ENCODE measurements around the gene KCNT1.

Gene KCNT1

DNA sequence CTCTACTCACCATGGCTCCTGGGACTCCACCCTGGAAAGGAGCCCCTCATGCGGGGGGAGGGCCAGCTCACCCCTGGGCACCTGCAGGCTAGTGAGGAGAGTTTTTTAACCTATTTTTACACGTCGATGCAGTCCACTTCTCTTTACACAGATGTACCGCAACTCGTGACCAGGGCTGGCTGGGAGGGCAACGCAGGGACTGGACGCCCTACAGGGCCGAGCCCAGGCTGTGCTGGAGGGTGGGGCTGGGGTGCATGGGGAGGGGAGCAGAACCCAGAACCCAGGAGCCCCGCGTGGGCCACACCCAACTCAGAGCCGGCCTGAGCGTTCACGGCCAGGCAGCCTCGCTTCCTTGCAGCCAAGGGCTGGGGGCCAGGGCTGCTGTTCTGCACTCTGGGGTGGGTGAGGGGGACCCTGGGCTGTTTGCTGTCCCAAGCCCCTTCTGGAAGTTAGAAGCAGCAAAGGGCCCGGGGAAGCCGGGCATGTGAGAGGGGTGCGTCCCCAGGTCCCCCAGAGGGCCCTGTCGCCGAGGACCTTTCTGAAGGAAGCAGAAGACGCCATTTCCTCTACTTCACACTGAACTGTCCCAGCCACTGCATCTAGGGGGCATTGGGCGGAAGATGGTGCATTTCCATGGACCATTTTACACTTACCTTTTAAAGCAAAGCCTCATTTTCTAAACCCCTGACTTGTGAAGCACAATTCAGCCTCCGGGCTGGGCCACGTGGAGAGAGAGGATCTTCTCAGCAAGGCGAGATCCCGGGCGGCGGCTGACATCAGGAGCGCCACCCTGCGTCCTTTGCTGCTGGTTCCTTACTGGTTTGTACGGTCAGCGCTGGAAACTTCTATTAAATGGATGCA is 90.5 kb downstream of the KCNT1 start:
- TF ChIP-seq, protein P1, sequence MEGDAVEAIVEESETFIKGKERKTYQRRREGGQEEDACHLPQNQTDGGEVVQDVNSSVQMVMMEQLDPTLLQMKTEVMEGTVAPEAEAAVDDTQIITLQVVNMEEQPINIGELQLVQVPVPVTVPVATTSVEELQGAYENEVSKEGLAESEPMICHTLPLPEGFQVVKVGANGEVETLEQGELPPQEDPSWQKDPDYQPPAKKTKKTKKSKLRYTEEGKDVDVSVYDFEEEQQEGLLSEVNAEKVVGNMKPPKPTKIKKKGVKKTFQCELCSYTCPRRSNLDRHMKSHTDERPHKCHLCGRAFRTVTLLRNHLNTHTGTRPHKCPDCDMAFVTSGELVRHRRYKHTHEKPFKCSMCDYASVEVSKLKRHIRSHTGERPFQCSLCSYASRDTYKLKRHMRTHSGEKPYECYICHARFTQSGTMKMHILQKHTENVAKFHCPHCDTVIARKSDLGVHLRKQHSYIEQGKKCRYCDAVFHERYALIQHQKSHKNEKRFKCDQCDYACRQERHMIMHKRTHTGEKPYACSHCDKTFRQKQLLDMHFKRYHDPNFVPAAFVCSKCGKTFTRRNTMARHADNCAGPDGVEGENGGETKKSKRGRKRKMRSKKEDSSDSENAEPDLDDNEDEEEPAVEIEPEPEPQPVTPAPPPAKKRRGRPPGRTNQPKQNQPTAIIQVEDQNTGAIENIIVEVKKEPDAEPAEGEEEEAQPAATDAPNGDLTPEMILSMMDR (IDR thresholded peaks at IDR 0.05) = peak; percentile 14; the same call in 1 of the 2 replicates

DNA sequence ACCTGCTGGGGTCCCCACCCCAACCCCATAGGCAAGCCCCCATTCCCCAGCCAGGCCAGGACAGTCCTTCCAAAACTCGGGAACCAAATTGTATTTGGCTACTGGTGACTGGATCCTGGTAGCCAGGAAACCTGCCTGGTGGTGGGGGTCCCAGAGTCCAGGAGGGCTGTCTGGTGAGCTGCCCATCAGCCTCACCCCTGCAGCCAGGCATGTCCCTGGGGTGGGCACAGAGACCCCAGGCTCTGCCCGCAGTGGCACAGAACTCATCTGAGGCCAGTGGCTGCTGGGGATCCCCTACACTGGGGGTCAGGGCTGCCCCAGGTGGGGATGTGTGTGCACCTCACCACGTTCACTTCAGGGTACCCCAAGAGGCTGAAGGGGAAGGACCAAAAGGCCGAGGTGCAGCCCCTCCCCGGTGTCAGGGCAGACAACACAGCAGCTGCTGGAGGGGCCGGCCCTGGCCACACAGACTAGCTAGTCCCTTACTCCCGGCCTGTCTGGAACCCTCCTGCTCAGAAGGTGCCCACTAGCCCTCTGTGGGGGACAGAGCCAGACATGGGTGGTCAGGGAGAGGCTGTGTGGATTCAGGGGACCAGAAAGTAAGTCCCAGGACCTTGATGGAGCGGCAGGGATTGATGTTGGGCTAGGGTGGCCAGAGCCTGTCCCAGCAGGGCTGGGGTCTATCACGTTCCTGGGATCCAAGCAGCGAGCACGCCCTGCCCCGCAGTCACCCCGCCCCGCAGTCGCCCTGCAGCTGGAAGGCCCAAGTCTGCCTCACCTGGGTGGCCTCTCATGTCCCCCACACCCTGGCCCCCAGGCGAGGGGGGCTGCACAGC is 91.5 kb downstream of the KCNT1 start:
- TF ChIP-seq, protein P1 (IDR thresholded peaks at IDR 0.05) = no peak

DNA sequence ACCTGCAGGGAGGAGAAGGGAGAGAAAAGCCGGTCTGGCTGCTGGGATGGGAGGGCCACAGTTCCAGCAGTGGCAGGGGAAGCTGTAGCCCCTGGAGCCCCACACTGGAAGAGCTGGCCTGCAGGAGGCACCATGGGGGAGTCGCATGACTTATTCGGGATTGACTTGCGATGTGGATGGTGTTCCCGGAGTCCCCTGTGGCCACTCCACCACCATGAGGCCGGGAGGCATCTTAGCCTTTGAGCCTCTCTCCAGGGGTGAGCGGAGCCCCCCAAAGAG is 92.0 kb downstream of the KCNT1 start:
- TF ChIP-seq, protein P1 (IDR thresholded peaks at IDR 0.05) = no peak

DNA sequence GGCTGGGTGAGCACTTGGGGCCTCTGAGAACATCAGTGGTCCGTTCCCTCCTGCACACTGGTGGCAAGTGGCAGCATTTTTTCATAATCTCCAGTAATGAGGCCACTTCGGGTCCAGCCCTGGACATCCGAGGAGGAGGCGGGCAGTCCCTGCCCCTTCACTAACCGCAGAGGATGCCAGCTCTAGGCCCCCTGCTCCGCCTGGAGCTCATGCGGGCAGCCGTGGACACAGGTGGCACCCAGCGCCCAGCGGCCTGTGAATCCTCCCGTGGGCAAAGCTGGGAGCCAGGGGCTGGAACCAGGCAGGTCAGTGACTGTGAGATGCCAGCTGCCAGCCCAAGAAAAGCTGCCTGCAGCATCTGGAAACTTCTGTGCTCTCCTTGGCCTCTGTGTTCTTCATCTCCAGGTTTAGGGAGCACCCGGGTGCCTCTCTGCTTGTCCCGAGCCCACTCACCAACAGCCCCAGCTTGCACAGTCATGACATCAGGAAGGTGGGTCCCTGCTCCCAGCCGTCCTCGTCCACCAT is 92.4 kb downstream of the KCNT1 start:
- TF ChIP-seq, protein P1 (IDR thresholded peaks at IDR 0.05) = no peak

DNA sequence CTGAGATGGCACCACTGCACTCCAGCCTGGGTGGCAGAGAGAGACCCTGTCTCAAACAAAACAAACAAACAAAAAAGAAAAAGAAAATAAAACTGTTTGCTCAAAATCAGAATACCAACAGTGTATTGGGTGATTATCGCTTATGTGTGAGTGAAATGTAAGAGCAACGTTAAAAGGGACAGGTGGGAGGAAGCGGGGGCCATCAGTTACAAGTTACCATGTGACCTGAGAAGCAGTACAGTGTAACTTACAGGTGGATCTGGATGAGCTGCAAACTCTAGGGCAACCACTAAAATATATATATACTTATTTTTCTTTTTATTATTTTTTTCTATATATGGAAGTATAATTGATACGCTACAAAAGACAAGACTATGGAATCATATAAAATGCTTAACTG is 93.4 kb downstream of the KCNT1 start:
- TF ChIP-seq, protein P1 (IDR thresholded peaks at IDR 0.05) = no peak

DNA sequence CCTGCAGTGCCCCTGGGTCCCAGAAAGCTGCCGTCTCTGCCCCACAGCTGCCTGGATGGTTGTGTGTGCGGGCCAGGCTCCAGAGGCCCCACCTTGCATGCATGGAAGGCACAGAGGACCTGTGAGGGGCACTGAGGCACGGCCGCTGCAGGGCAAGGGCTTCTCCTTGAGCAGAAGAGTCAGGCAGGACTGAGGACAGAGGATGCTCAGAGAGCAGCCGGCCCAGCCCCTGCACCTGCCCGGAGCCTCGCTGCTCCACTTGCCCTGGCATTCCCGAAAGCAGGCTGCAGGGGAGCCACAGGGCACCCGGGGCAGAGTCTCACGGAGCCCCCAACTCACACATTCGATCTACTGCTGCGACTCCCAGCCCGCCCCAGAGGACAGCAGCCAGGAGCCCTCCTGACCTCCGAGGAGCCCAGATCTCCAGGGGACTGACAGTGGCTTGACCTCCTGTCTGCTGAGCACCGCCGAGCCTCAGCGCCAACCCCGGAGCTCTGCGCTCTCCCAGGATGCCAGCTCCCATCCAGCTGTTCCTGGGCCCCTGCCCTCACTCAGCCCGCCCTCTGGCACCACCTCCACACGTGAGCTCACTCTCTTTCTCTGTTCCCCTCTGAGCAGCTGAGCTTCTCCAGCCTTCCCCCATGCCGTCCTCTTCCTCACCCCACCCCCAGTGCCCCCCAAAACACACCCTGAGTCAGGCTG is 95.0 kb downstream of the KCNT1 start:
- TF ChIP-seq, protein P1 (IDR thresholded peaks at IDR 0.05) = no peak

DNA sequence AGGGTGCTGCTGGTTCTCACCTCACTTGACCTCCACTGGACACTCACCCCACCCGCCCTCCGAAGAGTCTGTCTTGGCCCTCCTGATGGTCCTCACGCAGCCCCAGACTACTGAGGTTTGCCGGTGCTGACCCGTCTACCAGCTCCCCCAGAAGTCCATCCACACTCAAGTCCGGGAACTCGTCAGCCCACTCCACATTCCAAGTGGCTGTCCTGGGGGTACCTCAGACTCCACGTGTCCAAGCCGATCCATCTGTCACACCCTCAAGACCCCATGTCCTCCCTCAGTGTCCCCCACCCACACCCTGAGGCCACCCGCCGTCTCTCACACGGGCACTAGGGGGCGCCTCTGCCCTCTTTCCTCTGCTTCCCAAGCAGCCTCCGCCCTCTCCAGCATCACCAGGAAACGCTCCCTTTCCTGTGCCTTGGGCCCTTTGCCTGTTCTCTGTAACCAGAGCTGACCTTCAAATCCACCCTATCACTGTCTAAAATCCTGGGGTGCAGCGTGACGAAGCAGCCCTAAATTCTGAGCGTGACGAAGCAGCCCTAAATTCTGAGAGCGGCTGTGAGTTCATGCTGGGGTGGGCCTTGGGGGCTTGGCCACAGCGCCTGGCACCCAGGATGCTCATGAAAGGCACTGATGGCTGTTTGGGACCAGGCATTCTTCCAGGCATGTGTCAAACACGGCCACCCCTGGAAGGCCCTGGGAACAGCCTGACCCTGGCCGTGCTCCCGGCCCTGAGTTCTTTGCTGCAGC is 95.7 kb downstream of the KCNT1 start:
- TF ChIP-seq, protein P1 (IDR thresholded peaks at IDR 0.05) = peak; percentile 85
